Measurements from ENCODE around the gene SERP2.

GRCh38 chr13:44417446-44417845 is 43.8 kb downstream of the SERP2 start:
- TF ChIP-seq CTCF (IDR thresholded peaks at IDR 0.05) (no peak), POLR2A (IDR thresholded peaks at IDR 0.05) (no peak), POLR2AphosphoS5 (IDR thresholded peaks at IDR 0.05) (no peak)
